ENCODE data around the gene PPARD. TPM values are rescaled to one million over a fixed set of nuclear protein-coding genes. Genes with fewer than 3 reads are reported as not detected.

Gene PPARD
- polyA plus RNA-seq, 1 donor from 2014 or later = 1.3 TPM

DNA sequence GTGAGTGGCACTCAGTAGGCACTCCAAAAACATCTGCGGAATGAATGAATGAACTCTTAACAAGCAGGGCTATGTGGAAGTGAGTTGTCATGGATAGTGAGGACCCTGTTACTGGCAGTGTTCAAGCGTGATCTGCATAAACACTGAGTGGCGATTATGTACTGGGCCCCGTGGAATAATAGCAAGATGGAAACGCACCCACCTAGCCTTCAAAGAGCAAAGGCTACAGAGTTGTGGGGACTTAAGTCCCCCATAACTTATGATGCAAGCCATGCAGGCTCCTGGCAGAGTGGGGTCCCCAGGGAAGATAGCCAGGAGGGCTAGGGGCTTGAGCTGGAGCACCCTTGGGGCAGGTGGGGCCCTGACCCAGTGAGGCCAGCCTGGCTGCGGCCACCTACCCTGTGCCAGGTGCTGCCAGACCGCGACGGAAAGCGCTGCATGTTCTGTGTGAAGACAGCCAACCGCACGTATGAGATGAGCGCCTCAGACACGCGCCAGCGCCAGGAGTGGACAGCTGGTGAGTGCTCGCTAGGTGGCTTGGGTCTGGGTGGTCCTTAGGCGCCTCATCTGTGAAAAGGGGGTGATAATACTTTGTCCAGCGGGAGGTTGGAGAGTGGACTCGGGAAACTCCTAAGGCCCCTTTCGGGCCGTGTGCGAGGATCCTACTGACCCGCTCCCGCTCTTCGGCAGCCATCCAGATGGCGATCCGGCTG lies 24.7 kb upstream of the PPARD start:
- H3K79me2 ChIP-seq (replicated peaks; ENCODE audit: insufficient read depth, low read length) = no peaks in the 10 kb centered on the region
- H4K20me1 ChIP-seq (ENCODE audit: insufficient read depth) = no peaks in the 10 kb centered on the region
- H3K36me3 ChIP-seq (ENCODE audit: insufficient read depth, low read length) = no peaks in the 10 kb centered on the region
- no peaks in the 10 kb centered on the region for H3K9me2 ChIP-seq (ENCODE audit: insufficient read depth, low read length)
- no peaks in the 10 kb centered on the region for H3K9me3 ChIP-seq (ENCODE audit: low read length)
- H3K4me3 ChIP-seq (ENCODE audit: low read length) = peak overlapping the region; percentile 90
- peak overlapping the region; percentile 55 for H3K4me2 ChIP-seq (ENCODE audit: low read length)
- H3F3A ChIP-seq (ENCODE audit: insufficient read depth, low read length, poor library complexity, severe bottlenecking) = no peaks in the 10 kb centered on the region
- H2AFZ ChIP-seq (ENCODE audit: low read depth, low read length) = peak overlapping the region; percentile 71
- no peaks in the 10 kb centered on the region for H3K27me3 ChIP-seq (ENCODE audit: insufficient read depth, low read depth, low read length)
- TF ChIP-seq EZH2 (IDR thresholded peaks at IDR 0.05; ENCODE audit: borderline replicate concordance, insufficient read depth, low read length, poor library complexity, severe bottlenecking) (no peak), RAD21 (conservative IDR thresholded peaks at IDR 0.05) (no peak), POLR2AphosphoS5 (IDR thresholded peaks at IDR 0.05) (no peak), TAF1 (IDR thresholded peaks at IDR 0.05; ENCODE audit: low read depth) (no peak), MXI1 (conservative IDR thresholded peaks at IDR 0.05; ENCODE audit: poor library complexity, severe bottlenecking) (no peak), SMC3 (conservative IDR thresholded peaks at IDR 0.05; ENCODE audit: poor library complexity) (no peak), EP300 (conservative IDR thresholded peaks at IDR 0.05; ENCODE audit: poor library complexity, severe bottlenecking) (no peak), CTCF (IDR thresholded peaks at IDR 0.05; ENCODE audit: poor library complexity, severe bottlenecking) (no peak)
- TF ChIP-seq, protein P1, sequence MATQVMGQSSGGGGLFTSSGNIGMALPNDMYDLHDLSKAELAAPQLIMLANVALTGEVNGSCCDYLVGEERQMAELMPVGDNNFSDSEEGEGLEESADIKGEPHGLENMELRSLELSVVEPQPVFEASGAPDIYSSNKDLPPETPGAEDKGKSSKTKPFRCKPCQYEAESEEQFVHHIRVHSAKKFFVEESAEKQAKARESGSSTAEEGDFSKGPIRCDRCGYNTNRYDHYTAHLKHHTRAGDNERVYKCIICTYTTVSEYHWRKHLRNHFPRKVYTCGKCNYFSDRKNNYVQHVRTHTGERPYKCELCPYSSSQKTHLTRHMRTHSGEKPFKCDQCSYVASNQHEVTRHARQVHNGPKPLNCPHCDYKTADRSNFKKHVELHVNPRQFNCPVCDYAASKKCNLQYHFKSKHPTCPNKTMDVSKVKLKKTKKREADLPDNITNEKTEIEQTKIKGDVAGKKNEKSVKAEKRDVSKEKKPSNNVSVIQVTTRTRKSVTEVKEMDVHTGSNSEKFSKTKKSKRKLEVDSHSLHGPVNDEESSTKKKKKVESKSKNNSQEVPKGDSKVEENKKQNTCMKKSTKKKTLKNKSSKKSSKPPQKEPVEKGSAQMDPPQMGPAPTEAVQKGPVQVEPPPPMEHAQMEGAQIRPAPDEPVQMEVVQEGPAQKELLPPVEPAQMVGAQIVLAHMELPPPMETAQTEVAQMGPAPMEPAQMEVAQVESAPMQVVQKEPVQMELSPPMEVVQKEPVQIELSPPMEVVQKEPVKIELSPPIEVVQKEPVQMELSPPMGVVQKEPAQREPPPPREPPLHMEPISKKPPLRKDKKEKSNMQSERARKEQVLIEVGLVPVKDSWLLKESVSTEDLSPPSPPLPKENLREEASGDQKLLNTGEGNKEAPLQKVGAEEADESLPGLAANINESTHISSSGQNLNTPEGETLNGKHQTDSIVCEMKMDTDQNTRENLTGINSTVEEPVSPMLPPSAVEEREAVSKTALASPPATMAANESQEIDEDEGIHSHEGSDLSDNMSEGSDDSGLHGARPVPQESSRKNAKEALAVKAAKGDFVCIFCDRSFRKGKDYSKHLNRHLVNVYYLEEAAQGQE (IDR thresholded peaks at IDR 0.05; ENCODE audit: borderline replicate concordance) = no peak
- peak overlapping the region; percentile 74 for H3K9ac ChIP-seq (ENCODE audit: low read length)
- H3K27ac ChIP-seq (ENCODE audit: low read length) = peak overlapping the region; percentile 74

DNA sequence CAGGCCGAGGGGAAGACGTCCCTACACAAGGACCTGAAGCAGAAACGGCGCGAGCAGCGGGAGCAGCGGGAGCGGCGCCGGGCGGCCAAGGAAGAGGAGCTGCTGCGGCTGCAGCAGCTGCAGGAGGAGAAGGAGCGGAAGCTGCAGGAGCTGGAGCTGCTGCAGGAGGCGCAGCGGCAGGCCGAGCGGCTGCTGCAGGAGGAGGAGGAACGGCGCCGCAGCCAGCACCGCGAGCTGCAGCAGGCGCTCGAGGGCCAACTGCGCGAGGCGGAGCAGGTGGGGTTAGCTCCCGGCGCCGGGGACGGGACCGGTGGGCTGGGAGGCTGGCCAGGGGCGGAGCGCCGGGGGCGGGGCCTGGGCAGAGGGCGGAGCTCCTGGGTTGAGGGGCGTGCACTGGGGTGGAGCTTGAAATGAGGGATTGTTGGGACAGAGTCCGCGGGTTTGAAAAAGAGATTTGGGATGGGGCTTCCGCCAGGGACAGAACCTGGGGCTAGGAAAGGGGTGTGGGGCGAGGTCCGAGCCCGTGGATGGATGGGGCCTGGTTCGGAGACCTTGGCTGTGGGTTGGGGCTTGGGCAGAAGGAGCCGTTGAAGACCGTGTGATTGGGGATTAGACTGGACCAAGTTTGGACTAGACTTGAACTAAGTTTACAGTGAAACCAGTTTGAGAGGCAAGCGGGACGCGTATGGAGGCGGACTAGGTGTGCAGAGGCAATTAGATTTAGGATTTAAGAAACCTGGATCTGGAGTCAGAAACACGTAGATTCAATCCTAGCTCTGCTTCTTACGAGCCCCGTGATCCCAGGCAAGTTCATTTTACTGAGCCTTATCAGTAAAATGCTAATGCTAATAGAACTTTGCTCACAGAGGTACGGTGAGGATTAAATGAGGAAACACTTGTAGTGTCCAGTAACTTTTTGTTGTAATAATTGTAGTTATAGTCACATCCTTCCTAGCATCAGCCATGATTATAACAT lies 23.9 kb upstream of the PPARD start:
- H3K9me2 ChIP-seq (ENCODE audit: insufficient read depth, low read length) = no peaks in the 10 kb centered on the region
- no peaks in the 10 kb centered on the region for H3K9me3 ChIP-seq (ENCODE audit: low read length)
- TF ChIP-seq SMC3 (conservative IDR thresholded peaks at IDR 0.05; ENCODE audit: poor library complexity) (no peak), MXI1 (conservative IDR thresholded peaks at IDR 0.05; ENCODE audit: poor library complexity, severe bottlenecking) (peak; percentile 69), EP300 (conservative IDR thresholded peaks at IDR 0.05; ENCODE audit: poor library complexity, severe bottlenecking) (peak; percentile 80), TAF1 (IDR thresholded peaks at IDR 0.05; ENCODE audit: low read depth) (peak; percentile 39), EZH2 (IDR thresholded peaks at IDR 0.05; ENCODE audit: borderline replicate concordance, insufficient read depth, low read length, poor library complexity, severe bottlenecking) (no peak), CTCF (IDR thresholded peaks at IDR 0.05; ENCODE audit: poor library complexity, severe bottlenecking) (peak; percentile 59), POLR2AphosphoS5 (IDR thresholded peaks at IDR 0.05) (peak; percentile 74), RAD21 (conservative IDR thresholded peaks at IDR 0.05) (peak; percentile 28)
- TF ChIP-seq, protein P1 (IDR thresholded peaks at IDR 0.05; ENCODE audit: borderline replicate concordance) = peak; percentile 61
- H3K4me3 ChIP-seq (ENCODE audit: low read length) = peak overlapping the region; percentile 90
- H3K9ac ChIP-seq (ENCODE audit: low read length) = peak overlapping the region; percentile 74
- H3K4me2 ChIP-seq (ENCODE audit: low read length) = peak overlapping the region; percentile 55
- H2AFZ ChIP-seq (ENCODE audit: low read depth, low read length) = peak overlapping the region; percentile 71
- no peaks in the 10 kb centered on the region for H3K27me3 ChIP-seq (ENCODE audit: insufficient read depth, low read depth, low read length)
- H4K20me1 ChIP-seq (ENCODE audit: insufficient read depth) = no peaks in the 10 kb centered on the region
- peak overlapping the region; percentile 74 for H3K27ac ChIP-seq (ENCODE audit: low read length)
- no peaks in the 10 kb centered on the region for H3K36me3 ChIP-seq (ENCODE audit: insufficient read depth, low read length)
- H3K79me2 ChIP-seq (replicated peaks; ENCODE audit: insufficient read depth, low read length) = no peaks in the 10 kb centered on the region
- no peaks in the 10 kb centered on the region for H3F3A ChIP-seq (ENCODE audit: insufficient read depth, low read length, poor library complexity, severe bottlenecking)

Data from neural cell (in vitro differentiated cells).